Smooth muscle cell (in vitro differentiated cells): ENCODE results near the gene TCF15. TPM values are rescaled to one million over a fixed set of nuclear protein-coding genes. Genes with fewer than 3 reads are reported as not detected.

Experiments
- DNase-seq: peaks from one replicate; lab custom pipeline; 2025; ENCODE audit not compliant: unreplicated experiment; lab: John Stamatoyannopoulos, UW
- H2AFZ ChIP-seq: fragments of 200-600 bp; sonication (generic); 2 replicates; pipeline ENCODE4 v1.6.0; 2016; ENCODE audit warnings: antibody characterized with exemption, low read depth, mild to moderate bottlenecking
- H3F3A ChIP-seq: fragments of 200-600 bp; sonication (generic); 2 replicates; pipeline ENCODE4 v1.6.0; 2017; ENCODE audit warnings: antibody characterized with exemption, low read depth
- H3K27ac ChIP-seq: fragments of 200-600 bp; sonication (generic); 2 replicates; pipeline ENCODE4 v1.5.1; 2016; ENCODE audit warnings: low read depth, mild to moderate bottlenecking
- H3K27me3 ChIP-seq: fragments of 200-600 bp; sonication (generic); 2 replicates; pipeline ENCODE4 v1.6.1; 2016; ENCODE audit warnings: low read depth, mild to moderate bottlenecking
- H3K36me3 ChIP-seq: fragments of 200-600 bp; sonication (generic); 2 replicates; pipeline ENCODE4 v1.5.1; 2016; ENCODE audit warnings: low read depth
- H3K4me1 ChIP-seq: fragments of 200-600 bp; sonication (generic); 2 replicates; pipeline ENCODE4 v1.5.1; 2016; ENCODE audit warnings: low read depth
- H3K4me2 ChIP-seq: fragments of 200-600 bp; sonication (generic); 2 replicates; pipeline ENCODE4 v1.6.0; 2016; ENCODE audit warnings: mild to moderate bottlenecking
- H3K4me3 ChIP-seq: fragments of 200-600 bp; sonication (generic); 2 replicates; pipeline ENCODE4 v1.5.1; 2016; ENCODE audit warnings: mild to moderate bottlenecking
- H3K79me2 ChIP-seq: fragments of 200-600 bp; sonication (generic); 2 replicates; pipeline ENCODE4 v1.6.0; 2016; ENCODE audit warnings: low read depth, mild to moderate bottlenecking
- H3K9ac ChIP-seq: fragments of 200-600 bp; sonication (generic); 2 replicates; pipeline ENCODE4 v1.6.0; 2016; ENCODE audit warnings: low read depth
- H3K9me3 ChIP-seq: fragments of 200-600 bp; sonication (generic); replicated peaks from 2 replicates; pipeline ENCODE4 v1.5.1; 2016; ENCODE audit warnings: low read depth
- H4K20me1 ChIP-seq: fragments of 200-600 bp; sonication (generic); 2 replicates; pipeline ENCODE4 v1.6.0; 2016; ENCODE audit warnings: low read depth
- WGBS: methylation state at CpG from one replicate; pipeline ENCODE4 v1.1.7; 2016; ENCODE audit warnings: low lambda C conversion rate; 5-methylcytosine and 5-hydroxymethylcytosine counted together
- polyA plus RNA-seq: library from polyadenylated mRNA; unstranded; fragments of >200 nt; fragmentation: Nextera tagmentation; extraction: Ambion mirVana; gene quantifications from 2 replicates; pipeline ENCODE4 v1.2.1, GENCODE V29; 2016
- total RNA-seq: library from RNA; depleted of rRNA; stranded (reverse); fragments of >200 nt; gene quantifications from 2 replicates; pipeline ENCODE4 v1.2.3, GENCODE V29; 2014
- TF ChIP-seq, protein P1 (sequence below): fragments of 200-600 bp; sonication (generic); IDR thresholded peaks from 2 replicates; pipeline ENCODE4 v1.5.1; 2017; ENCODE audit warnings: borderline replicate concordance, mild to moderate bottlenecking, antibody characterized with exemption; ENCODE audit not compliant: insufficient read depth, poor library complexity, severe bottlenecking

TCF15 gene
- total and polyA plus RNA-seq, 2 experiments from 2014 or later, result not detected

GRCh38 chr20:626579-626978, 16.5 kb upstream of the TCF15 start:
- Histone ChIP-seq H3K79me2 (no peaks in the 10 kb centered on the region), H3K9me3 (no peaks in the 10 kb centered on the region), H2AFZ (no peak overlapping the region), H3F3A (no peaks in the 10 kb centered on the region), H3K36me3 (no peaks in the 10 kb centered on the region), H3K27ac (no peak overlapping the region), H3K4me2 (no peak overlapping the region), H3K9ac (no peak overlapping the region), H3K4me1 (no peaks in the 10 kb centered on the region), H3K27me3 (no peaks in the 10 kb centered on the region), H4K20me1 (no peaks in the 10 kb centered on the region), H3K4me3 (no peak overlapping the region)
- TF ChIP-seq, protein P1, sequence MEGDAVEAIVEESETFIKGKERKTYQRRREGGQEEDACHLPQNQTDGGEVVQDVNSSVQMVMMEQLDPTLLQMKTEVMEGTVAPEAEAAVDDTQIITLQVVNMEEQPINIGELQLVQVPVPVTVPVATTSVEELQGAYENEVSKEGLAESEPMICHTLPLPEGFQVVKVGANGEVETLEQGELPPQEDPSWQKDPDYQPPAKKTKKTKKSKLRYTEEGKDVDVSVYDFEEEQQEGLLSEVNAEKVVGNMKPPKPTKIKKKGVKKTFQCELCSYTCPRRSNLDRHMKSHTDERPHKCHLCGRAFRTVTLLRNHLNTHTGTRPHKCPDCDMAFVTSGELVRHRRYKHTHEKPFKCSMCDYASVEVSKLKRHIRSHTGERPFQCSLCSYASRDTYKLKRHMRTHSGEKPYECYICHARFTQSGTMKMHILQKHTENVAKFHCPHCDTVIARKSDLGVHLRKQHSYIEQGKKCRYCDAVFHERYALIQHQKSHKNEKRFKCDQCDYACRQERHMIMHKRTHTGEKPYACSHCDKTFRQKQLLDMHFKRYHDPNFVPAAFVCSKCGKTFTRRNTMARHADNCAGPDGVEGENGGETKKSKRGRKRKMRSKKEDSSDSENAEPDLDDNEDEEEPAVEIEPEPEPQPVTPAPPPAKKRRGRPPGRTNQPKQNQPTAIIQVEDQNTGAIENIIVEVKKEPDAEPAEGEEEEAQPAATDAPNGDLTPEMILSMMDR, result no peak
- 83% methylated on average over 2 of the region's 2 CpGs for WGBS
- DNase-seq, result no peak

- Histone ChIP-seq H3F3A (no peaks in the 10 kb centered on the region), H3K9ac (no peak overlapping the region), H3K36me3 (no peaks in the 10 kb centered on the region), H3K27me3 (no peaks in the 10 kb centered on the region), H3K9me3 (no peaks in the 10 kb centered on the region), H3K27ac (no peak overlapping the region), H2AFZ (no peak overlapping the region), H4K20me1 (no peaks in the 10 kb centered on the region), H3K79me2 (no peaks in the 10 kb centered on the region), H3K4me3 (no peak overlapping the region), H3K4me2 (no peak overlapping the region), H3K4me1 (no peaks in the 10 kb centered on the region)
- 93% methylated on average over 4 of the region's 4 CpGs for WGBS
- TF ChIP-seq, protein P1, result no peak
- no peak for DNase-seq
These were observed 15.3 kb upstream of the TCF15 start for GRCh38 chr20:625360-625932.

DNA sequence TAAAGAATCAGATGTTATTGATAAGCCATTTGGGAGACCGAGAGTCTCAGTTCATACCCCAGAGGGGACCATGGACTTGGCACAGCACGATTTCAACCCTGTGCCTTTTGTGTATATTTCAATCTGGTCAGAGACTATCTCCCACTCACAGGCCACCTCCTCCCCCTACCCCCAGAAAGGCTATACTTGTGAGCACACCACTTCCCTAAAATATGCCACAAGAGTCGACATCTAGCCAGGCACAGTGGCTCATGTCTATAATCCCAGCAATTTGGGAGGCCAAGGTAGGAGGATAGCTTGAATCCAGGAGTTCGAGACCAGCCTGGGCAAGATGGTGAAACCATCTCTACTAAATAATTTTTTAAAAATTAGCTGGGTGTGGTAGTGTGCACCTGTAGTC, 13.6 kb upstream of the TCF15 start:
- no peaks in the 10 kb centered on the region for H3K27me3 ChIP-seq
- no peaks in the 10 kb centered on the region for H3K9me3 ChIP-seq
- H3K27ac ChIP-seq, result no peak overlapping the region
- no peak overlapping the region for H3K4me2 ChIP-seq
- no peak for DNase-seq
- no peak overlapping the region for H2AFZ ChIP-seq
- no peak overlapping the region for H3K9ac ChIP-seq
- no peaks in the 10 kb centered on the region for H3K36me3 ChIP-seq
- H3K79me2 ChIP-seq, result no peaks in the 10 kb centered on the region
- no peaks in the 10 kb centered on the region for H3K4me1 ChIP-seq
- H3F3A ChIP-seq, result no peaks in the 10 kb centered on the region
- no peaks in the 10 kb centered on the region for H4K20me1 ChIP-seq
- no peak overlapping the region for H3K4me3 ChIP-seq
- TF ChIP-seq, protein P1, result no peak
- WGBS, result 86% methylated on average over 4 of the region's 4 CpGs

- Histone ChIP-seq H3K9ac (no peak overlapping the region), H3K4me1 (no peaks in the 10 kb centered on the region), H3F3A (no peaks in the 10 kb centered on the region), H3K4me2 (no peak overlapping the region), H3K4me3 (no peak overlapping the region), H3K79me2 (no peaks in the 10 kb centered on the region), H3K27ac (no peak overlapping the region), H4K20me1 (no peaks in the 10 kb centered on the region), H3K36me3 (no peaks in the 10 kb centered on the region), H2AFZ (no peak overlapping the region), H3K9me3 (no peaks in the 10 kb centered on the region), H3K27me3 (no peaks in the 10 kb centered on the region)
- no peak for DNase-seq
- TF ChIP-seq, protein P1, result no peak
- WGBS, result 63% methylated on average over 4 of the region's 4 CpGs
These were observed 12.9 kb upstream of the TCF15 start for GRCh38 chr20:623021-623420.
